Common myeloid progenitor, CD34-positive (primary cell): Measurements from ENCODE around the gene EBF4.
A peak's percentile ranks its signal among the peaks of the same experiment; 100 is the strongest.
"Not testable (repeated sequence)": the region's sequence is repeated elsewhere in the genome, so short reads cannot be mapped to it uniquely, and the experiment has no call there.

Experiments used
- CTCF ChIA-PET: fragments of 350-600 bp; sonication (Branson Sonifier 250); formaldehyde crosslinking; loops from one replicate; lab custom pipeline; 2021; ENCODE audit warnings: antibody characterized with exemption; lab: Charles Lee
- POLR2A ChIA-PET: fragments of 350-600 bp; sonication (Branson Sonifier 250); formaldehyde crosslinking; loops from one replicate; lab custom pipeline; 2021; ENCODE audit warnings: antibody characterized with exemption; lab: Charles Lee
- DNase-seq, 3 donors: peaks; one replicate each; pipeline versions ENCODE4 v3.0.0 to v3.0.0-alpha.2; 2013
- H3K27ac ChIP-seq, 2 experiments: 1 replicate in 1 of 2; 2 replicates in 1 of 2; pipeline ENCODE4 v1.7.0; 2013; ENCODE audit warnings: inconsistent platforms in 2 of 2, low read length in 2 of 2, mild to moderate bottlenecking in 2 of 2, low read depth in 1 of 2, moderate library complexity in 1 of 2; ENCODE audit not compliant: severe bottlenecking in 2 of 2, insufficient read depth in 1 of 2, poor library complexity in 1 of 2
- H3K27me3 ChIP-seq, 5 experiments: replicated peaks in 2 of 5; 1 replicate in 3 of 5; 2 replicates in 2 of 5; pipeline versions ENCODE4 v1.6.1 to v1.7.0; 2013; ENCODE audit warnings: low read length in 4 of 5, mild to moderate bottlenecking in 2 of 5, moderate library complexity in 2 of 5, inconsistent platforms in 1 of 5; ENCODE audit not compliant: insufficient read depth in 5 of 5, control insufficient read depth in 4 of 5
- H3K36me3 ChIP-seq, 4 experiments: 1 replicate in 2 of 4; 2 replicates in 2 of 4; pipeline versions ENCODE4 v1.6.1 to v1.7.0; 2013; ENCODE audit warnings: low read length in 3 of 4, control low read depth in 1 of 4, mild to moderate bottlenecking in 1 of 4; ENCODE audit not compliant: control insufficient read depth in 4 of 4, insufficient read depth in 4 of 4
- H3K4me1 ChIP-seq, 4 experiments: 1 replicate in 3 of 4; 2 replicates in 1 of 4; pipeline versions ENCODE4 v1.6.1 to v1.7.1; 2013; ENCODE audit warnings: low read length in 3 of 4, mild to moderate bottlenecking in 3 of 4, control low read depth in 1 of 4, inconsistent platforms in 1 of 4, moderate library complexity in 1 of 4; ENCODE audit not compliant: control insufficient read depth in 4 of 4, insufficient read depth in 4 of 4; ENCODE audit errors: control extremely low read depth in 1 of 4
- H3K4me3 ChIP-seq, 7 experiments: 1 replicate in 4 of 7; 2 replicates in 3 of 7; pipeline versions ENCODE4 v1.5.1 to v1.7.0; 2013; ENCODE audit warnings: mild to moderate bottlenecking in 7 of 7, low read length in 6 of 7, moderate library complexity in 6 of 7, inconsistent platforms in 2 of 7, low read depth in 2 of 7, control low read depth in 1 of 7; ENCODE audit not compliant: insufficient read depth in 4 of 7, control insufficient read depth in 1 of 7; ENCODE audit errors: extremely low read depth in 1 of 7
- H3K9me3 ChIP-seq, 5 experiments: 1 replicate in 4 of 5; 2 replicates in 1 of 5; pipeline versions ENCODE4 v1.6.1 to v1.7.1; 2013; ENCODE audit warnings: low read length in 4 of 5, mild to moderate bottlenecking in 2 of 5, inconsistent platforms in 1 of 5, low read depth in 1 of 5, moderate library complexity in 1 of 5; ENCODE audit not compliant: control insufficient read depth in 4 of 5, insufficient read depth in 2 of 5; ENCODE audit errors: control extremely low read depth in 1 of 5
- WGBS: methylation state at CpG from one replicate; pipeline ENCODE4 v1.1.5; 2013; ENCODE audit not compliant: insufficient coverage; 5-methylcytosine and 5-hydroxymethylcytosine counted together

Gene EBF4

DNA sequence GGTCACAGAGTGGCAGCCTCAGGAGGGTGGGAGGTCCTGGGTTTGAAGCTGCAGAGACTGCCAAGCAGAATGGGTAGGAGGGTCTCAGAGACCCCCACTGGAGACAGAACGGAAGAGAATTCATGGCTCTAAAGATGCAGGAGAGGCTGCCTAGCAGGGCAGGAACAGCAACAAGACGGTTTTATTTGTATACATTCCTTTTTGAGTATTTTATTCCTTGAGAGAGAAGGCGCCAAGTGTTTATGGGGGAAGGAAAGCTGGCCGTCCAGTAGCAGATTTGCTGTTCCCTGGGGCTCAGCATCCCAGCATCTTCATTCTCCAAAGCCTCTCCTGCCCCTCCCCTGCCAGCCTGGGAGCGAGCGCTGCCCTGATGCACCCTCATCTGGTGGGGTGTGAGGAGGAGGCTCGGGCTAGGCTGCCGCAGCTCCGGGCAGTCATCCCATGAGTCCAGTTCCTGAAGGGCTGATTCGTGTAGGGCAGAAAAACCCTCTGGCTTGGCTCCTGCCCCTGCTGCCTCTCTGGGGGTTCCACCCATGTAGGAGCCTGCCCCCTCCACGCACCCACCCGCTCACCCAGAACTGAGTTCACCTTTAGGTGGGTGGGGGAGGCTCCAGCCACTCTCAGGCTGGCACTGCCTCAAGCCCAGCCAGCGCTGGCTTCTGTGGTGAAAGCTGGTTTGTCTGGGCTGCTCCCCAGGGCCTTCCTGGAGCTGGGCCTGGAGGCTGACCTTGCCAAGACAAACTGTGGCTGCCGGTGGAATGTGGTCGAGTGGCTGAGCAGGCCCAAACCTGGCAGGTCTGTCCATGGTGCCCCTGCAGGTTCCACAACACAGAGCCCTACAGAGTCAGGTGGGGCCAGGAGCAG lies 75.4 kb downstream of the EBF4 start:
- 82% methylated on average over 10 of the region's 15 CpGs for WGBS
- CTCF ChIA-PET = interaction anchor here (0.8 to 1.7 kb wide), 6 partner anchors 12 to 84 kb away, joined by 3 to 7 read pairs (median 4); no protein-coding TSS in a partner anchor

DNA sequence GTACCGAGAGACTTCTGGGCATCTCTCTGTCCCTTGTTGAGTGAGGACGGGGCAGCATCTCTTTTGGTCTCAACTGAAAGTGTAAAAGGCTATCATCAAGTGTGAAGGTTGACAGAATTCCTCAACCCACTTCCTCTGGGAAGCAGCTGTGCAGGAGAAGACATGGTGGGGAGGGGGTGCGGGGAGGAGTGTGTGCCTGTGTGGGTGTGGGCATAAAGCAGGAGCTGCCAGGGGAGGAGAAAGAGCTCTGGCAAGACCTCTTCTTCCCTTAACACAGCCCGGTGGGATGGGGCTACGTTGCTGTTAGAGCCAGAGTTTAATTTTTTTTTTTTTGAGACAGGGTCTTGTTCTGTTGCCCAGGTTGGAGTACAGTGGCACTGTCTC lies 76.0 kb downstream of the EBF4 start:
- Histone ChIP-seq H3K27me3 (peaks cover 0 to 2% (median 0%) of the 10 kb centered on the region in 5 experiments), H3K4me1 (peaks cover 0 to 13% (median 8%) of the 10 kb centered on the region in 4 experiments), H3K9me3 (no peaks in the 10 kb centered on the region), H3K27ac (no peak overlapping the region), H3K4me3 (no peak overlapping the region), H3K36me3 (no peaks in the 10 kb centered on the region)
- CTCF ChIA-PET = interaction anchor here (1.6 to 1.7 kb wide), 3 partner anchors 13 to 18 kb away, joined by 4 to 7 read pairs (median 6); no protein-coding TSS in a partner anchor
- DNase-seq = no peak
- POLR2A ChIA-PET = no interaction called here
- WGBS = 70% methylated on average over 2 of the region's 5 CpGs

More for the DNA sequence above, 75.4 kb downstream of the EBF4 start:
- Histone ChIP-seq H3K4me1 (peaks cover 0 to 13% (median 8%) of the 10 kb centered on the region in 4 experiments), H3K4me3 (no peak overlapping the region), H3K27me3 (peaks cover 0 to 2% (median 0%) of the 10 kb centered on the region in 5 experiments), H3K27ac (no peak overlapping the region), H3K9me3 (no peaks in the 10 kb centered on the region), H3K36me3 (no peaks in the 10 kb centered on the region)
- POLR2A ChIA-PET = no interaction called here
- DNase-seq = no peak

DNA sequence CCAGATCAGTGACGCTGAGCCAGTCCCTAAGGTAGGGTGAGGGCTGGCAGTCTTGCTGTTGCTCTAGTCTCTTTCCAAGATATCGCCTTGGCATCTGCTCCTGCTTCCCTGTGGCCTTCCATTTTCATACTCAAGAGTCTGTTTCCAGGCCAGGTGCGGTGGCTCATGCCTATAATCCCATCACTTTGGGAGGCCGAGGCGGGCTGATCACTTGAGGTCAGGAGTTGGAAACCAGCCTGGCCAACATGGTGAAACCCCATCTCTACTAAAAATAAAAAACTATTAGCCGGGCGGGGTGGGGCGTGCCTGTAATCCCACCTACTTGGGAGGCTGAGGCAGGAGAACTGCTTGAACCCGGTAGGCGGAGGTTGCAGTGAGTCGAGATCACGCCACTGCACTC lies 77.5 kb downstream of the EBF4 start:
- H3K4me1 ChIP-seq = peaks cover 0 to 13% (median 8%) of the 10 kb centered on the region in 4 experiments
- H3K36me3 ChIP-seq, DNase-seq, H3K27me3 ChIP-seq, H3K9me3 ChIP-seq, H3K4me3 ChIP-seq, H3K27ac ChIP-seq, POLR2A ChIA-PET: not testable (repeated sequence)
- CTCF ChIA-PET = interaction anchor here (1.2 to 1.7 kb wide), 3 partner anchors 15 to 19 kb away, joined by 3 to 6 read pairs (median 4); no protein-coding TSS in a partner anchor
- WGBS = 98% methylated on average over 11 of the region's 12 CpGs

DNA sequence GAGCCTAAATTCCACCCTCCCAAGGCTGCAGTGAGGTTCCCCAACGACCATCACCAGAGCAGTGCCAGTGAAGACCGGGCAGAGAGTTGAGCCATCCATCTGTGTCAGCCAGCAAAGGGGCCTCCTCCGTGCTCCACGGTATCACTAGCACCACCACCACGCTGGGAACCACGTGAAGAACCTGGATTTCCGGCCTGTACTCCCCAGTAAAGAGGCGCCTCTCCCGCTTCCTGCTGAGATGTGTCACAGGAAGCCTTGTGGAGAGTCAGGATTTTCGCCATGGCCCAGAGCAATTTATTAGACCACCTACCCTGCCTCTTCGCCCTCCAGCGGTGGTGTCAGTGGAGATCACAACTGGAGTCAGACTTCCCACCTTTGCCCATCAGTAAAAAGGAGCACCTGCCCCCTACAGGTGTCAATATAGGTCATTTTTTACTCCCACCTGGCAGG lies 79.1 kb downstream of the EBF4 start:
- 34% methylated on average over 11 of the region's 12 CpGs for WGBS
- Histone ChIP-seq H3K4me1 (peaks cover 0 to 13% (median 8%) of the 10 kb centered on the region in 4 experiments), H3K9me3 (peaks cover 0 to 7% (median 2%) of the 10 kb centered on the region in 5 experiments), H3K27me3 (peaks cover 0 to 2% (median 0%) of the 10 kb centered on the region in 5 experiments), H3K4me3 (peak overlapping the region in 1 of 7 experiments; percentile 28), H3K36me3 (no peaks in the 10 kb centered on the region), H3K27ac (no peak overlapping the region)
- POLR2A ChIA-PET = no interaction called here
- DNase-seq = peak in 2 of 3 donors; percentile 20 to 22
- CTCF ChIA-PET = interaction anchor here (0.9 to 1.7 kb wide), 2 partner anchors 12 to 18 kb away, joined by 3 to 4 read pairs; no protein-coding TSS in a partner anchor

DNA sequence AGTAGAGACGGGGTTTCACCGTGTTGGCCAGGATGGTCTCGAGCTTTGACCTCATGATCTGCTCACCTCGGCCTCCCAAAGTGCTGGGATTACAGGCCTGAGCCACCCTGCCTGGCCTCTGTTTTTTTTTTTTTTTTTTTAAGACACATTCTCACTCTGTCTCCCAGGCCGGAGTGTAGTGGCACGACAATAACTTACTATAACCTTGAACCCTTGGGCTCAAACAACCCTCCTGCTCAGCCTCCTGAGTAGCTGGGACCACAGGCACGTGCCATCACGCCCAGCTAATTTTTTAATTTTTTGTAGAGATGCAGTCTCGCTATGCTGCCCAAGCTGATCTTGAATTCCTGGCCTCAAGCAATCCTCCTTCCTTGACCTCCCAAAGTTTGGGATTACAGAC lies 81.2 kb downstream of the EBF4 start:
- WGBS = 100% methylated on average over 6 of the region's 9 CpGs
- H3K4me3 ChIP-seq = no peak overlapping the region
- DNase-seq = no peak
- no peak overlapping the region for H3K27ac ChIP-seq
- CTCF ChIA-PET = interaction anchor here (1.1 to 1.5 kb wide), 5 partner anchors 16 to 78 kb away, joined by 3 to 5 read pairs (median 4); no protein-coding TSS in a partner anchor
- peaks cover 0 to 10% (median 8%) of the 10 kb centered on the region in 4 experiments for H3K4me1 ChIP-seq
- H3K36me3 ChIP-seq = no peaks in the 10 kb centered on the region
- POLR2A ChIA-PET = no interaction called here
- peaks cover 0 to 2% (median 0%) of the 10 kb centered on the region in 5 experiments for H3K27me3 ChIP-seq
- peaks cover 0 to 7% (median 2%) of the 10 kb centered on the region in 5 experiments for H3K9me3 ChIP-seq

DNA sequence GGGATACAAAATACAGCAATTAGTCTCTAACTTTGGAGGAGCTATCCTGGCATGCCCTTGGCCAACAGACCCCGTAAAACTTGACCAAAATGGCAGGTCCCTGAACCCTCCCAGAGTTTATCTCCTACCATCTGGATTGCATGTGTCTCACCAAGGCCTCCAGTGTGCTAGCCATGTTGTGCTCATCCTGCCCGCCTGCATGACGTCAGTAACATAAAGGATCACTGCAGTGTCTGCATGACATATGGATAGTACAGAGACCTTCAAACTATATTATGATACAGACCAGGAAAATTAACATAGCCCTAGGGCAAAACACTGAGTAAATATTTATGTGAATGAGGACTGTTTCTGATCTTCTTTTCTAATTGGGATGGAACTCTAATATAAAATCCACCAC lies 82.6 kb downstream of the EBF4 start:
- Histone ChIP-seq H3K4me3 (no peak overlapping the region), H3K27ac (no peak overlapping the region), H3K27me3 (no peaks in the 10 kb centered on the region), H3K9me3 (peaks cover 0 to 7% (median 2%) of the 10 kb centered on the region in 5 experiments), H3K4me1 (peaks cover 0 to 10% (median 8%) of the 10 kb centered on the region in 4 experiments), H3K36me3 (no peaks in the 10 kb centered on the region)
- POLR2A ChIA-PET = interaction anchor here (0.6 kb wide), 1 partner anchor 10 kb away, joined by 3 read pairs; no protein-coding TSS in a partner anchor
- WGBS = 90% methylated on average over 2 of the region's 3 CpGs
- CTCF ChIA-PET = interaction anchor here (0.7 to 1.6 kb wide), 6 partner anchors 13 to 125 kb away, joined by 3 to 4 read pairs (median 4); no protein-coding TSS in a partner anchor
- DNase-seq = no peak
